Measurements from ENCODE around the gene VIPR2.
"Not testable (repeated sequence)": the region's sequence is repeated elsewhere in the genome, so short reads cannot be mapped to it uniquely, and the experiment has no call there.

VIPR2 gene

DNA sequence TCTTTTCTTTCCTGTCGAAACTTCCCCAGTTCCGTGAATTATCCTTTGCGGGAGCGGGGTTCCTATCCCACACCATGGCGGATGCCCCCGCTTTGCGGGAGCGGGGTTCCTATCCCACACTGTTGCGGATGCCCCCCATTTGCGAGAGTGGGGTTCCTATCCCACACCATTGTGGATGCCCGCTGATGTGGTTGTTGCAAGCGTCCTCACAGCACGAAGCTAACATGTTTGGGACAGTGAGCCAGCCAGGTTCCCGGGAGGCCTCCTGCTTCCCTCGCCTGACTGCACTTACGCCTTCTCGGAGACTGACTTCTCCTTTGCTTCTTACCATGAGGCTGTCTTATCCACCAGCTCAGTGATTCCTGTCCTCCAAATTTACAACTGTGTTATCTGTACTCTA lies 134.7 kb downstream of the VIPR2 start:
- Histone ChIP-seq H3K4me3 (ENCODE audit: low read depth in 1 of 2, low read length in 1 of 2) (no peak overlapping the region), H3K4me1 (ENCODE audit: control insufficient read depth in 1 of 2, insufficient read depth in 1 of 2, low read depth in 1 of 2, low read length in 1 of 2) (no peaks in the 10 kb centered on the region), H3K36me3 (no peaks in the 10 kb centered on the region), H3K27ac (no peak overlapping the region), H3K27me3 (no peaks in the 10 kb centered on the region), H3K9me3 (no peaks in the 10 kb centered on the region)
- TF ChIP-seq, protein P1, sequence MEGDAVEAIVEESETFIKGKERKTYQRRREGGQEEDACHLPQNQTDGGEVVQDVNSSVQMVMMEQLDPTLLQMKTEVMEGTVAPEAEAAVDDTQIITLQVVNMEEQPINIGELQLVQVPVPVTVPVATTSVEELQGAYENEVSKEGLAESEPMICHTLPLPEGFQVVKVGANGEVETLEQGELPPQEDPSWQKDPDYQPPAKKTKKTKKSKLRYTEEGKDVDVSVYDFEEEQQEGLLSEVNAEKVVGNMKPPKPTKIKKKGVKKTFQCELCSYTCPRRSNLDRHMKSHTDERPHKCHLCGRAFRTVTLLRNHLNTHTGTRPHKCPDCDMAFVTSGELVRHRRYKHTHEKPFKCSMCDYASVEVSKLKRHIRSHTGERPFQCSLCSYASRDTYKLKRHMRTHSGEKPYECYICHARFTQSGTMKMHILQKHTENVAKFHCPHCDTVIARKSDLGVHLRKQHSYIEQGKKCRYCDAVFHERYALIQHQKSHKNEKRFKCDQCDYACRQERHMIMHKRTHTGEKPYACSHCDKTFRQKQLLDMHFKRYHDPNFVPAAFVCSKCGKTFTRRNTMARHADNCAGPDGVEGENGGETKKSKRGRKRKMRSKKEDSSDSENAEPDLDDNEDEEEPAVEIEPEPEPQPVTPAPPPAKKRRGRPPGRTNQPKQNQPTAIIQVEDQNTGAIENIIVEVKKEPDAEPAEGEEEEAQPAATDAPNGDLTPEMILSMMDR (IDR thresholded peaks at IDR 0.05), result no peak

GRCh38 chr7:159008417-159008816 lies 136.2 kb downstream of the VIPR2 start:
- Histone ChIP-seq H3K9me3 (no peaks in the 10 kb centered on the region), H3K4me1 (ENCODE audit: control insufficient read depth in 1 of 2, insufficient read depth in 1 of 2, low read depth in 1 of 2, low read length in 1 of 2) (no peaks in the 10 kb centered on the region), H3K27me3 (no peaks in the 10 kb centered on the region), H3K4me3 (ENCODE audit: low read depth in 1 of 2, low read length in 1 of 2) (no peak overlapping the region), H3K36me3 (no peaks in the 10 kb centered on the region), H3K27ac (no peak overlapping the region)
- TF ChIP-seq, protein P1 (IDR thresholded peaks at IDR 0.05), result no peak

GRCh38 chr7:159007996-159008389 lies 136.7 kb downstream of the VIPR2 start:
- Histone ChIP-seq H3K4me3 (ENCODE audit: low read depth in 1 of 2, low read length in 1 of 2) (no peak overlapping the region), H3K27me3 (no peaks in the 10 kb centered on the region), H3K9me3 (no peaks in the 10 kb centered on the region), H3K36me3 (no peaks in the 10 kb centered on the region), H3K27ac (no peak overlapping the region), H3K4me1 (ENCODE audit: control insufficient read depth in 1 of 2, insufficient read depth in 1 of 2, low read depth in 1 of 2, low read length in 1 of 2) (no peaks in the 10 kb centered on the region)
- TF ChIP-seq, protein P1 (IDR thresholded peaks at IDR 0.05), result no peak

GRCh38 chr7:159007364-159007995 lies 137.2 kb downstream of the VIPR2 start:
- TF ChIP-seq, protein P1 (IDR thresholded peaks at IDR 0.05), result no peak

DNA sequence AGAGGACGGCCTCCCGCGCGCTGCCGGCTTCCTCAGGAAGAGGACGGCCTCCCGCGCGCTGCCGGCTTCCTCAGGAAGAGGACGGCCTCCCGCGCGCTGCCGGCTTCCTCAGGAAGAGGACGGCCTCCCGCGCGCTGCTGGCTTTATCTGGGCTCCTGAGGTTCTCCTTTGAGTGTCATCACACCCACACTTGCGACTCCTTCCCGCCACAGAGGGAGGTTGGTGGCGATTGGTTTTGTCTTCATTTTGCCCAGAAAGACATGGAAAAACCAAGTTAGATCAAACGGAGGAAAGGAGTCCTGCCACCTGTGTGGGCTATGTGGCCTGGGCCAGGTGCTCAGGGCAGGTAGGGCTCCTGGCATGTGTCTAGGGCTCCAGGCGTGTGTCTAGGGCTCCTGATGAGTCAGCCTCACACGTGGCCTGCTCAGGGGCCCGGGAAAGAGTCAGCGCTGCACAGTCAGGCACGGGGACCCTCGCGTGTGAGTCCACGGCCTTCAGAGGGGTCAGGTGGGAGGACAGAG lies 138.0 kb downstream of the VIPR2 start:
- H3K27ac ChIP-seq, result no peak overlapping the region
- H3K4me1 ChIP-seq (ENCODE audit: control insufficient read depth in 1 of 2, insufficient read depth in 1 of 2, low read depth in 1 of 2, low read length in 1 of 2), result no peaks in the 10 kb centered on the region
- H3K27me3 ChIP-seq, result no peaks in the 10 kb centered on the region
- no peaks in the 10 kb centered on the region for H3K9me3 ChIP-seq
- no peaks in the 10 kb centered on the region for H3K36me3 ChIP-seq
- TF ChIP-seq, protein P1 (IDR thresholded peaks at IDR 0.05), result no peak
- no peak overlapping the region for H3K4me3 ChIP-seq (ENCODE audit: low read depth in 1 of 2, low read length in 1 of 2)

More at GRCh38 chr7:159007364-159007995, 137.2 kb downstream of the VIPR2 start:
- Histone ChIP-seq H3K36me3 (no peaks in the 10 kb centered on the region), H3K4me1 (ENCODE audit: control insufficient read depth in 1 of 2, insufficient read depth in 1 of 2, low read depth in 1 of 2, low read length in 1 of 2) (no peaks in the 10 kb centered on the region), H3K4me3 (ENCODE audit: low read depth in 1 of 2, low read length in 1 of 2) (no peak overlapping the region), H3K27ac (no peak overlapping the region), H3K27me3 (no peaks in the 10 kb centered on the region), H3K9me3 (no peaks in the 10 kb centered on the region)

DNA sequence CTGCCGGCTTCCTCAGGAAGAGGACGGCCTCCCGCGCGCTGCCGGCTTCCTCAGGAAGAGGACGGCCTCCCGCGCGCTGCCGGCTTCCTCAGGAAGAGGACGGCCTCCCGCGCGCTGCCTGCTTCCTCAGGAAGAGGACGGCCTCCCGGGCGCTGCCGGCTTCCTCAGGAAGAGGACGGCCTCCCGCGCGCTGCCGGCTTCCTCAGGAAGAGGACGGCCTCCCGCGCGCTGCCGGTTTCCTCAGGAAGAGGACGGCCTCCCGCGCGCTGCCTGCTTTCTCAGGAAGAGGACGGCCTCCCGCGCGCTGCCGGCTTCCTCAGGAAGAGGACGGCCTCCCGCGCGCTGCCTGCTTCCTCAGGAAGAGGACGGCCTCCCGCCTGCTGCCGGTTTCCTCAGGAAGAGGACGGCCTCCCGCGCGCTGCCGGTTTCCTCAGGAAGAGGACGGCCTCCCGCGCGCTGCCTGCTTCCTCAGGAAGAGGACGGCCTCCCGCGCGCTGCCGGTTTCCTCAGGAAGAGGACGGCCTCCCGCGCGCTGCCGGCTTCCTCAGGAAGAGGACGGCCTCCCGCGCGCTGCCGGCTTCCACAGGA lies 138.6 kb downstream of the VIPR2 start:
- not testable (repeated sequence) for H3K9me3 ChIP-seq; H3K27me3 ChIP-seq; H3K4me3 ChIP-seq (ENCODE audit: low read depth in 1 of 2, low read length in 1 of 2); H3K27ac ChIP-seq; H3K4me1 ChIP-seq (ENCODE audit: control insufficient read depth in 1 of 2, insufficient read depth in 1 of 2, low read depth in 1 of 2, low read length in 1 of 2); H3K36me3 ChIP-seq

Data from neutrophil (primary cell).